Measurements from ENCODE around the gene MSL1.

DNA sequence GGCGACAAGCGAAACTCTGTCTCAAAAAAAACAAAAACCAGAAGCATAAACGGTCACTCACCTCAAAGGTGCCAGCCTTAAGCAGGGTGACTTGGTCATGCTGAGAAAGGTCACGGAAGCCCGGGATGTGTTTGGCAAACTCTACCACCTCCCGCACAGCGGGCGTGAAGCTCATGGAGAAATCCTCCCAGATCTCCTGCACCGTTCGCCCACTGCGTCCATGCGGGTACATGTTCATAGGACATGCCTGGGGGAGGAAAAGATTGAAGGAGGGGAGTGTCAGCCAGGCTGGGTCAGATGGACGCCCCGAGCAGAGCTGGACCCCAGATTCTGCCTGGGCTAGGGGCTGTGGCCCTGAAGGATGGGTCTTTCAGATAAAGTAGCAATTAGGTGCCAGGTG is 26.9 kb upstream of the MSL1 start:
- TF ChIP-seq NFIC (IDR thresholded peaks at IDR 0.05; ENCODE audit: low read length) = no peak
- TF ChIP-seq ZNF891 (CRISPR knock-in tag; IDR thresholded peaks at IDR 0.05) = no peak
- no peak for TF ChIP-seq MXI1 (IDR thresholded peaks at IDR 0.05; ENCODE audit: borderline replicate concordance, low read depth, low read length)
- no peak for TF ChIP-seq ISX (CRISPR knock-in tag; conservative IDR thresholded peaks at IDR 0.05)
- TF ChIP-seq EP300 (IDR thresholded peaks at IDR 0.05; ENCODE audit: low read depth in 2 of 2, low read length in 2 of 2) = no peak
- TF ChIP-seq EP300 (CRISPR knock-in tag; IDR thresholded peaks at IDR 0.05; ENCODE audit: borderline replicate concordance) = no peak
- TF ChIP-seq SOX6 (IDR thresholded peaks at IDR 0.05) = no peak
- TF ChIP-seq SOX6 (CRISPR knock-in tag; IDR thresholded peaks at IDR 0.05) = no peak
- no peak for TF ChIP-seq MED8 (CRISPR knock-in tag; IDR thresholded peaks at IDR 0.05; ENCODE audit: insufficient replicate concordance)
- no peak for TF ChIP-seq FOXA1 (IDR thresholded peaks at IDR 0.05)
- TF ChIP-seq FOXA1 (CRISPR knock-in tag; IDR thresholded peaks at IDR 0.05) = no peak
- no peak for TF ChIP-seq BORCS8-MEF2B (CRISPR knock-in tag; IDR thresholded peaks at IDR 0.05)
- no peak for TF ChIP-seq ZNF121 (CRISPR knock-in tag; IDR thresholded peaks at IDR 0.05)
- no peak for TF ChIP-seq HOXA9 (CRISPR knock-in tag; IDR thresholded peaks at IDR 0.05; ENCODE audit: borderline replicate concordance)
